NCI-H226 (cell line): ENCODE data around the gene RBPMS2.
"Not testable (repeated sequence)": the region's sequence is repeated elsewhere in the genome, so short reads cannot be mapped to it uniquely, and the experiment has no call there.

Experiments used
- DNase-seq: peaks from one replicate; pipeline ENCODE4 v3.0.0-alpha.2; 2015

RBPMS2 gene

DNA sequence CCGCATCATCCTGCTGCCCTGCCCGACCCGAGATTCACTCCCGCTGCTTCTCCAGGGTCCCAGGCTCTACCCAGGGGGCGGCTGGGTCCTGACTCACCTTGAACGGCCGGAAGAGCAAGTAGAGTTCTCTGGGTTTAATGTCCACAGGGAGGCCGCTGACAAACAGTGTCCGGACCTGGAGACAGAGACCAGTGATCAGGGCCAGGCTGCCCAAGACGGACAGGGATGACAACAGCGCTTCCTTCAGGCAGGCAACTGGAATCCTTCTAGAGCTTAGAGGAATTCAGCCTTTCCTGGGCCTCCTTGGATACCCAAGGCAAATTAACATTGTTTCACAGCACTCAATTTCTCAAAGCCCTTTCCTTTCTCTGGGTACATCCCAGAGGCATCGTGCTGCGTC, 23.9 kb downstream of the RBPMS2 start:
- DNase-seq: no peak

DNA sequence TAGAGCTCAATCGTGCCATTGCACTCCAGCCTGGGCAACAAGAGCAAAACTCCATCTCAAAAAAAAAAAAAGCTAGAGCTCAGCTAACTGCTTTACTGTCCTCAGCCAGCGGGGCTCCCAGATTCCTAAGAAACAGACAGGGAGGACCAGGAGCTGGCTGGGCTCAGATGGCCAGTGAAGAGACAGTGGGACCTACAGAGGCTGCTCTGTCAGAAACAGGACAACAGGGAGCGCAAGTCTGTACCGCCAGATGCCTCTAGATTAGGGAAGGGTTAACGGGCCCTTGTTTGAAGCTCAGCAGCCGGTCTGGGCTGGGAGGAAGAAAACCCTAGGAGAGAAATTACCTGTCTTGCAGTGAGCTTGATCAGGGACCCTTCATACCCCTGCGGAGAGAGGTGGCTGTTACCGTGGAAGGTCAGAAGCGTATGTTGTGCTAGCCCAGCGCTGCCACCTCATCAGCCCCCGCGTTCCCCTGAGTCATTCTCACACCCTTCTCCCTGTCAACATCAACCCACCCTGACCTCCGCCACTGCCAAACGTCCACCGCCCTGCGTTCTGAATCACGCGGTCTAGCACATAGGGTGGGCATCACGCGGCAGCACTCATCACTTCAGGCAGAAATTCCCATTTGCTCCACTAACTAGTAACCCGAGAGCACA, 25.3 kb downstream of the RBPMS2 start:
- no peak for DNase-seq

DNA sequence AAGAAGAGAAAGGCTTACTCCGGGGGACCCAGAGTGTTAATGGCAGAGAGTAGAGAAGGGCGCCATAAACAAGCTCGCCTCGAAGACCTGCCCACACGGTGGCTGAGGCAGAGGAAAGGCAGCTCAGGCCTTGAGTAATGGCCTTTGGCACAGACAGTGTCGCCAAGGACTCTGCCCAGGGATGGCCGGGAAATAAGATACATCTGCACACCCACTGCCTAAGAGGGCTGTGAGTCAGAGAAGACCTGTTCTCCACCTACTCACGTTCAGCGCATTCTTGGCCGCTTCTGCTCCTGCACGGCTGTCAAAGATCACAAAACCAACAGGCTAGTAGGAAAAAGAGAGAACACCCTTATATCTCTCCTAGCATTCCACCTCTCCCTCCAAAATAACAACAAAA, 26.2 kb downstream of the RBPMS2 start:
- DNase-seq: no peak

DNA sequence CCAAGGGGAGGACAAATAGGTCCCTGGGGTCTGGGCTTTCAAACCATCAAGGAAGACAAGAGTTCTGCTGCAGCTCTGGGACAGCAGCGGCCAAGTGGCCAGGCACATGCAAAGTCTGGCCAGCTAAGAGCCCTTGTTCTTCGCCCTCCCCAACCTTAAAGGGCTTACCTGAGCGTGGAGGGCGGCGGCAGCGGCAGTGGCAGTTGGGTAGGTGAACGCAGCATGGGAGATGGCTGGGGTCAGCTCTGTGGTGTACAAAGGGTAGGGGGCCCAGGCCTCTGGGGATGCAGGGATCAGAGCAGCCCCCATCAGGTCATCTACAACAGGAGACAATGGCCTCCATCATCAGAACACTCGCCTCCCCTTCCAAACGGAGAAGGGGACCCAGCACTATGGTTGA, 27.1 kb downstream of the RBPMS2 start:
- no peak for DNase-seq

DNA sequence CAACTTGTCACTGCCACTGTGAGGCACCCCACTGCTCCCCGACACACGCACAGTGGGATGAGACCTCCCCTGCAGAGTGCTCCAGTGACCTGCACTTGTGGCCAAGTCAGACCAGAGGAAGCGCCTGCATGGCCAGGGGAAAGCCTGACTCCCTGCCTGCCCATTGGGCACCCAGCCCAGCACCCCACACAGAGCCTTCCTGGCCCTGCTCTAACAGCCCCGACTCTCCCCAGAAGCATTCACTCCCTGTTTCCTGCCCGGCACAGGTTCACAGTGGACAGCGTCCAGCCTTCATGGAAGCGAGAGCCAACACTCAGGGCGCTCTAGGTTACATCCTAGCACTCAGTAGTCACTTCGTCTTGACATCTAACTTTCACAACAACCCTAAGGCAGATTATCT, 27.8 kb downstream of the RBPMS2 start:
- peak; percentile 6 for DNase-seq

DNA sequence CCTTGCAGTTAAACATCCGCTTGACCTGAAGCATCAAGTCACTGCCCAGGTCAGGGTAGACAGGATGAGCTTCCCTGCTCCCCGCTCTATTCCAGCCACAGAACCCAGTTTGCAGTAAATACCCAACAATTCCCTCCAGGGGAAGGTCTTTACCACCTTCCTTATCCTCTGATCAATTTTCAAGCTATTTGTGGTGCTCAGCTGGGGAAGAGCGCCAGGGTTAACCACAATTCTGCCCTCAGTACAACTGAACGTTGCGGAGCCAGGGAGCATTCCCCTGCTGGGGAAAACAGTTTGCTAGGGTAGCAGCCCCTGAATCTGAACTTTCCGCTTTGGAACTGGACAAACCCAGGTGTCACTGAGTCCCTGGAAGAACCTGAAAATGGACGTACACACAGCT, 28.5 kb downstream of the RBPMS2 start:
- no peak for DNase-seq

DNA sequence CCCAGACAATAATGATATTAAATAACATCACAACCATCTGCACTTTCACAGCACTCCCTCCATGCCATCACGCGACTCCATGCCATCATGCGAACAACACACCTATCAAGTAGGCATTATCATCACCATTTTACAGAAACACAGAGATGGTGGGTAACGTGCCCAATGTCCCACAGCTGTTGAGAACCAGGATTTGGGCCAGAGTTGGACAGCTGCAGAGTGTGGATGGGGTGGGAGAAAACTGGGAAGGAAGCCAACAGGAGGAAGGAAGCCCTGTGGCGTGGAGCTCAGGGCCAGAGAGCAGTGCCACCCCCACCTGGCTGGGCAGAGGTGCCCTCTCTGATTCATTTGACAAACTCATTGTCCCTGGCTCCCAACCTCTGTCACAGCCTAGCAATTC, 29.0 kb downstream of the RBPMS2 start:
- DNase-seq: no peak

DNA sequence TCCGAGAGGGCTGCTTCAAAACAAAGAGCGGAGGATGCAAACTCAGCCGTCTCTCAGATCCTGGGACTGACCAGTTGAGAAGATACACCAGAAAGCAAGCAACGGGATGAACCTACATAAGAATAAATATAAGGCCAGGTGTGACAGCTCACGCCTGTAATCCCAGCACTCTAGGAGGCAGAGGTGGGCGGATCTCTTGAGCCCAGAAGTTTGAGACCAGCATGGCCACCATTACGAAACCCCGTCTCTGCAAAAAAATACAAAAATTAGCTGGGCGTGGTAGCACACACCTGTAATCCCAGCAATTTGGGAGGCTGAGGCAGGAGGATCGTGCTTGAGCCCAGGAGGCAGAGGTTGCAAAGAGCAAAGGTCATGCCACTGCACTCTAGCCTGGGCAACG, 31.7 kb downstream of the RBPMS2 start:
- no peak for DNase-seq

DNA sequence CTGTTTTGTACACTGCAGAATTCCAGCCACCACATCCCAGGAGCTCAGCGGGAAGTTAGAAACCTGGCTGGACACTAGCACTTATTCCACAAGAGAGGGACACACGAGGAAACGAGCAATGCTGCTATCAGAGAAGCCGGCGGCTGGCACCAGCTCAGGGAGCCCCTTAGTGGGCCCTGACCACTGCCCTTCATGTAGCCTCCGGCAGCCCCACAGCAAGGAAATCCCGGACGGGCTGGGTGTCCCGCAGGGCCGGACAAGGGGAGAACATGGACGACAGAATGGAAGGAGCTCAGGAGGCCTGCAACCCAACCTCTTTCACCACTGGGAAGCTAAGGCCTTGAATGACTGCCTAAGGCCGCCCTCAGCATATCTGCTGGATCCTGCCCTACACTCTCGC, 32.5 kb downstream of the RBPMS2 start:
- DNase-seq: no peak

DNA sequence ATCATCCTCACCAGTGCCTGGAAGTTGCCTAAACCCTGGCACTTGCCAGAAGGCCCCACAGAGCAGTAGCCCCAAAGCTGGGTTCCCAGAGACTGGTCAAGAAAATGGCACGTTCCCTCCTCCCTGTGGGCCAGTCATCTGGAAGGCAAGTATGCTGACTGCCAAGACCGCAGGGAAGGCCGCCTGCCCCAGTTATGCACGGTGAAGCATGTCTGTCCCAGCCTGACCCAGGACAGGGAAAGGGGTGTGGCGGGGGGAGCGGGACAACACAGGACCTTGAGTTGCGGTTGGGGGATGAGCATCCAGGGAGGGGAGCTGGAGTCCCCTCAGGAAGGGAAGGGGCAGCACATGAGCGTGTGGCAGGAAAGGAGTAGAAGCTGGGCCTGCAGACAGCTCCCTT, 33.0 kb downstream of the RBPMS2 start:
- DNase-seq: no peak

DNA sequence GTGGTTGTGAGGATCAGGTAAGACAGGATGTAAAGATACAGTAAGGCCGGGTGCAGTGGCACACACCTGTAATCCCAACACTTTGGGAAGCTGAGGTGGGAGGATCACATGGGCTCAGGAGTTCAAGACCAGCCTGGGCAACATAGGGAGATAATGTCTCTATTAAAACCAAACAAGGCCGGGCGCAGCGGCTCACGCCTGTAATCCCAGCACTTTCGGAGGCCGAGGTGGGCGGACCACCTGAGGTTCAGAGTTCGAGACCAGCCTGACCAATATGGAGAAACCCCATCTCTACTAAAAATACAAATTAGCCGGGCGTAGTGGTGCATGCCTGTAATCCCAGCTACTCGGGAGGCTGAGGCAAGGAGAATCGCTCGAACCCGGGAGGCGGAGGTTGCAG, 33.7 kb downstream of the RBPMS2 start:
- not testable (repeated sequence) for DNase-seq

DNA sequence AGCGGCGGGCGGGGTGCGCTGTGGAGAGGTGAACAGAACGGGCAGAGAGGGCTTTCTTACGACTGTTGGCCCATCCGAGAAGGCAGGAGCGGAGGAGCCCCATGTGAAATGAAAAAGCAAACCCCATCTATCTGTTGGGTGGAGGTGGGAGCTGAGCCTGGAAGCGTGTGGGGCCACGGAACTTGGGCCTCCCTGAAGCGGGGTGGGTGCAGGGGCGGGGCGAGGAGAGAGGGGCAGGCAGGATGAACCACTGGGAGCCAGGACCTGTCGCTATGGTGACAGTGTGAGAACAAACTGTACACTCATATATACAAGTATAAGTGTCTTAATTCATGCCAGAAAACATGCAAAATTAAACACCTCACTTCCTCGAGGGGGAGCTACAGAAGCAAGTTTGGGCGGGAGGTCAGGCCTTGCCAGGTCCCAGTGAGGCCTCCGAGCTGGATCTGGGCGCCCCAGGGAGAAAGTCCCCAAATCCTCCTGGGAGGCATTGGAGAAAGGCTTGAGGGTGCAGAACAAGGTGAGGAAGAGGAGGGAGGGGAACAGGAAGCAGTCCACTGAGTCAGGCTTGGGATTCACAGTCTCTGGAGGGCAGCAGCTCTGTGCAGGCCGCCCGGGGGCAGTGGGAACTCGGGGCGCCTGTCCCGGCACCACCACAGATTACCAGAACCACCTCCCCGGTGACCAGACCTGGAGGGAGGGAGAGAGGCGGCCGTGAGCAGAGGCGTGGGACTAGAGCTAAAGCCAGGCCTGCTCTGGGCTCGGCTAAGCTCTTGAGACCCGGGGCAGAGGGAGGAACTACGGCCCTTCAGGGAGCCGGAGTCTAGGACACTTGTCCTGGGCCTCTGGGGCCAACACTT, 34.8 kb downstream of the RBPMS2 start:
- peak; percentile 33 for DNase-seq

DNA sequence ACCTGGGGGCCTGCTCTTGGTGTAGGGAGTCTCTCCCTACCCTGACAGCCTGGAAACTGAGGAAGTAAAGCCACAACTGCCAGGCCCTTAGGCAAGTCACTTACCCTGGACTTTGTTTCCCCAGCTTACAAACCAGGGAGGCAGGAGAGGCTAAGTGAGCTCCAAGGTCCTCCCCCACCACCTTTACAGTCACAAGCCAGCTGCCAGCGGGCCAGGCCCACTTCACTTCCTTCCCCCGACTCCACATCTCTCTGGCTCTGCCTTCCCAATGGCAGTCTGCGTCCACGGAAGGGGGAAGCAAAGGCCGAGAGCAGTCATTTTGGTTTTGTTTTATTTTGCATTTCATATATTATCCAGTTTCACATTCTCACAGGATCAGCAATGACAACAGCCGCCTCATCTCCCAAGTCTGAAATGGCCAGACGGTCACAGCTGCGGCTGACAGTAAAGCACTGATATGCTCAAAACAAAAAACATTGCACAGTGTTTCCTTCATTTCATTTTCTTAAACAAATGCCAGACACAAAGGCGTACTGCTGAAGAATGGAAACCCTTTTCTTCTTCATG, 35.7 kb downstream of the RBPMS2 start:
- no peak for DNase-seq

DNA sequence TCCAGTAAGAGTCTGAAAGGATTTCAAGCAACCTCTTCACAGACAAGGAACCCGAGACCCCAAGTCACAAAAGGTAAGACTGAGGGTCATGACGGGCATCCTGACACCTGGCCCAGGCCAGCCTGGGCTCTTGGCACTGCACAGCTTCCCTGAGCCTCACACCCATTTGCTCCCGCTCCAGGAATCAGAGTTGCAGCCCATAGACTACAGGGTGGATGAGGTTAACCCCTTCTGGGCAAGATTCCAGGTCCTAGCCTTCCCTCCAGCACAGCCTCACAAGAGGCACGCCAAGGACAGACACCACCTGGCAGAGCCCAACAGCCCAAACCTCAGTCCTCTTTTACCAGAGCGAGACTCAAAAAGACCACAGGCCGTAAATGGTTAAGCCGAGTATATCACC, 36.2 kb downstream of the RBPMS2 start:
- no peak for DNase-seq

DNA sequence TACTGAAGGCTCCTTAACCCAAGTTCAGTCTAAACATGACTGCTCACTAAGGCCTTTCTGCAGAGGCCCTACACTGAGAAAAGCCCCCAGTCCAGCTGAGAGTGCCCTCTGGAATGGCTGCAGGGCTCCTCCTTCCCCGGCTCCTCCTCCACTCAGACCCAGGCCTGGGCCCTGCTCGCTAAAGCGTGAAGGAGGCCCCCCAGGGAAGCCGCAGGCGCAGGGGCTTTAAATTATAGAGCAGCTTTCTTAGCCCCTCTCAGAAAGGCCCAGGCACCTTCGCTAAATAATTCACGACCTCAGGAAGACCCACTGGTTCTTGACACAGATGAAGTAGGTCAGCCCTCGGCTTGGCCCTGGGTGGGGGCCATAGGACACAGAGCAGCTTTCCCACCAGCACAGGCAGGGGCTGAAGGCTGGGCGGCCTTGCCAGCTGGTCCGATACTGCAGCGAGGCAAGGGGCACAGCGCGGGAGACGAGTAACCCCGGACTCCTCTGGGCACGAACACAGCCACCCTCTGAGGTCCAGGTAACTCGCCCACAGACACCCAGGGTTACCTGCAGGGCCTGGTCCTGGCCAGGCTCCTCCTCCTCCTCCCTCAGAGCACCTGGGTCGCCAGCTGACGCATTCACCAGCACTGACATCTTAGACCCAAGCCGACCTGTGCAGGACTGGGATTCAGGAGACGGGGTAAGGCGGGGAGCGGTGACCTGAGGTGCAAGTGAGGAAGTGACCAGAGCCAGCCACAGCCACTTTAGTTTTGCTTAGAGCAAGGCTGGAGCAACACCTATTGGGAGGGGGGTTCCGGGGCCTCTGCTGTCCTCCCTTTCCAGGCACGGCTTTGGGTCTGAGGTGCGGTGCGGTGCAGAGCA, 36.9 kb downstream of the RBPMS2 start:
- no peak for DNase-seq

DNA sequence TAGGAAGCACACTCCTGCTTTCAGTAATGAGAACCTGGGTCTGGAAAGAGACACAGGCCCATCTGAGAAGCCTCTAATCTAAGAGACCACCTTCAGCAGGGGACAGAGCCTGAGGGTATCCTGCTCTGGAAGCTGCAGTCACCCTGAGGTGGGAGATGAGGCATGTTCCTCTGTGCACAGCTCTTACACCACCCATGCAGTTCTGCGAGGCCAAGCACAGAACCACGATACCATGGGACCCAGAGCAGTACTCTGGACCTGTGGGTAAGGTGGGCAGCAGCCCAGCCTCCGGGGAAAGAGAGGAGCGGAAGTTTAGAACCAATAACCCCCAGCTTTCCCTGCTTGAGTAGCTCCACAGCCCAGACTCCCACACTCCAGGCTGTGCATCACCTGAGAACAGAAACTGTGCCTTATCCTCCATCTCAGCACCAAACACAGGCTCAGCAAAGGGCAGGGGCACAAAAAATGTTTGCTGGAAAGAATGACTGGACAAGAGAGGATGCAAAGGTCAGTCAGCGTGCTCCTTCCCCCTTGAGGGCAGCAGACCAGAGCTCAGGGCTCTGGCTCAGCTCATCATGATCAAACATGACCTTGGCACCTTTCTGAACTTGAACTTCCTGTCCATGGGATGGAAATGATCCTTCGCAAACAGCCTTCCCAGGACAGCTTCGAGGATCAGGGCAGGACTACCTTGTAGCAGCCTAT, 43.1 kb downstream of the RBPMS2 start:
- DNase-seq: no peak

DNA sequence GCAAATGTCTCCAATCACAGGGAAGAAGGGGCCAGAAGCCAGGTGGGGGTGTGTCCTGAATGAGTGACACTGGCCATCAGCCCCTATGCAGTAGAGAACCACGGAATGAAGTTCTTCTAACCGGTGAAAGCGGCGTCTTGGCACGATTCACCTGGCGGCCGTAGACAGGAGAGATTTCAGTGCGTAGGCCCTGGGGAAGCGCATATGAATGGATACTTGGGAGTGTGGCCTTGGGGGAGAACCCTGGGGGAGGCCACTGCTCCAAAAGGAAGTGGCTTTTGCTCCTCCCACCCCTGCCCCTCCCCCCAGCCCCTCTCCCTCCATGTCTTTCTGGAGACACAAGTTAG, 43.6 kb downstream of the RBPMS2 start:
- no peak for DNase-seq

DNA sequence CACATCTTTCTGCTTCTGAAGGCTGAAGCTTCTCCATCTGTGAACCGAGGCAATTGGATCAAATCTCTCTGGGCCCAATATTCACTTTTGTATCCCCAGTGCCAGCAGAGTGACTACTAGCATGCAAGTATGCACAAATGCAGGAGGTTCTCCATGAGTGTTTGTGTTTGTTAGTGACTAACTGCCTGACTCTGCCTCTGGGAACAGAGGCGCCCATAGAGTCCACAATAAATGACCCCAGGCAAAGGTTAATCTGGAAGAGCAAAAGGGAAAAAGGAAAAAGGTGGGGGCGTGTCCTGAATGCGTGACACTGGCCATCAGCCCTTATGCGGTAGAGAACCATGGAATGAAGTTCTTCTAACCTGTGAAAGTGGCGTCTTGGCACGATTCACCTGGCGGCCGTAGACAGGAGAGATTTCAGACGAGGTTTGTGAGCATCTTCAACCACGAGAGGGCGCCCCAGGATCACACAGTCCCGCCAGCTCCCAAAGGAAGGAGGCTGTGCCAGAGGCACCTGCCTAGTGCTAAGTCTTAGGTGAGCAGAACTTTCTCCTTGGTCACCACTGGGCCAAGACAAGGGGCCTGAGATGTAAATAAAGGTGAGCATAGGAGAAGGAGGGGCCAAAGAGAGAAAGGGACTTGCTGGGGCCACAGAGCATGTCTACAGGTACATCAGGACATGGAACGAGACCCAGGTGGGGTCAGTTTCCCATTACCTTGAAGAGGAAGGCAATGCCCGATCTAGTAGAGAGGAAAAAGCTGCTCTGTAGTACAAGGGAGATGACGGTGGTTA, 44.2 kb downstream of the RBPMS2 start:
- peak; percentile 55 for DNase-seq

DNA sequence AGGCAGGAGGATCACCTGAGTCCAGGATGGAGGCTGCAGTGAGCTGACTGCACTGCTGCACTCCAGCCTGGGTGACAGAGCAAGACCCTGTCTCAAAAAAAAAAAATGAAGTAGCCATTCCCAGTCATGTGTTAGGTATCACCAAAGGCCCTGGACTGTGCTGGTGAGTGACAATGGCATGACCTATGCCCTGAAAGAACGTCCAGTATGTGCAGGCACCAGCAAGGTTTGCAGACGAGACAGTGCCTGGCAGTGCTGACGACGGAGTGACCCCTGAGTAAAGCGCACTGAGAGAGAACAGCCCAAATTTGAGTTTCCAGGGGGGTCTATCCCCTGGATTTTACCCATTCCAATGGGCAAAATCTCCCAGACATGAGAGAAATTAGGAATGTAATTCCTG, 45.2 kb downstream of the RBPMS2 start:
- no peak for DNase-seq

DNA sequence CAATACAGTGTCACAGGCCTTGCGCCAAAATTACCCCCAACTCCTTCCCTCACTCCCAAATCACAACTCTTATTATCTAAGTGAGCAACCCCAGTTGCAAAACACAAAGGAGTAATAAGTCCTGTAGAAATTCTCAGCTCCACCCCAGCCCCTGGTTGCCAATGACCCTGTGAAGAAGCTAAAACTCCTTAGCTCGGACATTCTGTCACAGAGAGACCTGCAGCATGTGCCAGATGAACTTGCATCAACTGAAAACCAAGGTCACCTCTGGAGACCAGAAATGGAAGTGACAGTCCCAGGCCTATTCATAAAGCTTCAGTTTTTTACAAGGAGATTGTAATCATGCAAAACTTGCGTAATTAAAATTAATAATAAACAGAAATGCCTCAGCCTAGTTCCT, 55.2 kb downstream of the RBPMS2 start:
- DNase-seq: no peak

DNA sequence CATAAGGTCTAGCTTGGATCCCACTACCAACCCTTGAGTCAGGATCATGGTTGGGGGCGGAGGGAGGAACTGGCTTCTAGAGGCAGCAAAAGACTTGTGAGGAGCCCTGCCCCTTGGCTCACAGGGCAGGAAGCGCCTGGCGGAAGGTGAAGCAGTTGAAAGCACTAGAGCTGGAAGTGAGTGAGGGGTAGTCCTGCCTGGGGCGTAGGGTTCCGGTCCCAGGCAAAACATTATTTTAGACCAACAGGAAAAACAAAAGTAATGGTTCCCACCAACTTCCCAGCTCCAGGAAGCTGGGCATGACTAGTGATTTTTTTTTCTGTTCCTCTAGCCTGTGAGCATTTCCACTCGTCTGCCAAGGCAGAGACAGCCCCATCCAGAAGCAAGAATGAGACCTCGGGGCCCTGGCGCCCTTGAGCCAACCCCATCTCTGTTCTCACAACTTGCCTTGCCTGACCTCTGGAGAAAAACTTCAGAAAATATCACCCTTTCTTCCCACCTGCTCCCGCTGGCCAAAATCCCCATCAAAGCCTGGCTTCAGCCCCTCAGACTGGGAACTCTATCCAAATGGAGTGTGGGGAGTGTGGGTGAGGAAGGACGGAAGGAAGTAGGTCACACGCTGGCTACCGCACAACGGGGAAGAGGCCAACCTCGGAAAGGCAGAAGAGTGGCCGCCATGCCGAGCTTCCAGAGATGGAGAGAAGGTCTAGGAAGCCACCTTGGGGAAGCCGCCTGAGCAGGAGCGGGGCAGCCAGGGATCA, 57.5 kb downstream of the RBPMS2 start:
- no peak for DNase-seq
